ENCODE measurements around the gene IGFBPL1.

The IGFBPL1 gene

GRCh38 chr9:38434365-38434764, 10.1 kb upstream of the IGFBPL1 start:
- ATAC-seq = no peak
- no peak for TF ChIP-seq POU6F1 (CRISPR knock-in tag; IDR thresholded peaks at IDR 0.05; ENCODE audit: borderline replicate concordance, low read depth)
- no peak for TF ChIP-seq ZC3H10 (CRISPR knock-in tag; IDR thresholded peaks at IDR 0.05)
- no peak for TF ChIP-seq CSDC2 (CRISPR knock-in tag; IDR thresholded peaks at IDR 0.05)
- TF ChIP-seq PPARA (CRISPR knock-in tag; IDR thresholded peaks at IDR 0.05; ENCODE audit: borderline replicate concordance) = no peak
- TF ChIP-seq SNAI2 (CRISPR knock-in tag; IDR thresholded peaks at IDR 0.05) = no peak

GRCh38 chr9:38432922-38433510, 8.8 kb upstream of the IGFBPL1 start:
- ATAC-seq = peak; percentile 70; the same call in 2 of the 3 replicates
- TF ChIP-seq ZNF8 (CRISPR knock-in tag; IDR thresholded peaks at IDR 0.05) = no peak

GRCh38 chr9:38431116-38431515, 6.9 kb upstream of the IGFBPL1 start:
- TF ChIP-seq ESRRG (CRISPR knock-in tag; IDR thresholded peaks at IDR 0.05) (no peak), TCF4 (CRISPR knock-in tag; IDR thresholded peaks at IDR 0.05; ENCODE audit: borderline replicate concordance) (no peak), CREB5 (CRISPR knock-in tag; IDR thresholded peaks at IDR 0.05; ENCODE audit: low read depth) (no peak), ZNF8 (CRISPR knock-in tag; IDR thresholded peaks at IDR 0.05) (no peak), TSHZ2 (CRISPR knock-in tag; IDR thresholded peaks at IDR 0.05) (no peak), RARB (CRISPR knock-in tag; IDR thresholded peaks at IDR 0.05) (no peak), BACH2 (CRISPR knock-in tag; IDR thresholded peaks at IDR 0.05; ENCODE audit: borderline replicate concordance) (no peak)
- no peak for ATAC-seq

- ATAC-seq = no peak
- TF ChIP-seq SNAI2 (CRISPR knock-in tag; IDR thresholded peaks at IDR 0.05) = no peak
- no peak for TF ChIP-seq OSR1 (CRISPR knock-in tag; IDR thresholded peaks at IDR 0.05)
- TF ChIP-seq ZNF565 (CRISPR knock-in tag; conservative IDR thresholded peaks at IDR 0.05; ENCODE audit: low read depth) = no peak
- no peak for TF ChIP-seq TSHZ2 (CRISPR knock-in tag; IDR thresholded peaks at IDR 0.05)
- no peak for TF ChIP-seq CSDC2 (CRISPR knock-in tag; IDR thresholded peaks at IDR 0.05)
- no peak for TF ChIP-seq RARB (CRISPR knock-in tag; IDR thresholded peaks at IDR 0.05)
- no peak for TF ChIP-seq ARNTL (CRISPR knock-in tag; IDR thresholded peaks at IDR 0.05; ENCODE audit: borderline replicate concordance, low read depth)
- no peak for TF ChIP-seq POU6F1 (CRISPR knock-in tag; IDR thresholded peaks at IDR 0.05; ENCODE audit: borderline replicate concordance, low read depth)
- TF ChIP-seq BACH2 (CRISPR knock-in tag; IDR thresholded peaks at IDR 0.05; ENCODE audit: borderline replicate concordance) = no peak
- no peak for TF ChIP-seq TOX (CRISPR knock-in tag; IDR thresholded peaks at IDR 0.05; ENCODE audit: borderline replicate concordance)
- TF ChIP-seq ISL1 (CRISPR knock-in tag; IDR thresholded peaks at IDR 0.05) = no peak
- no peak for TF ChIP-seq ZFP3 (CRISPR knock-in tag; IDR thresholded peaks at IDR 0.05)
- no peak for TF ChIP-seq CSRNP3 (CRISPR knock-in tag; IDR thresholded peaks at IDR 0.05)
- TF ChIP-seq PPARA (CRISPR knock-in tag; IDR thresholded peaks at IDR 0.05; ENCODE audit: borderline replicate concordance) = no peak
- TF ChIP-seq TCF4 (CRISPR knock-in tag; IDR thresholded peaks at IDR 0.05; ENCODE audit: borderline replicate concordance) = no peak
Observed at GRCh38 chr9:38428062-38428461, 3.8 kb upstream of the IGFBPL1 start.
